HG02885 (cell line): ENCODE results near the gene SERAC1.

Source experiments
- ATAC-seq: cut with Tn5 transposase; IDR thresholded peaks from one replicate; pipeline ENCODE4 v1.9.1; 2021; ENCODE audit warnings: mild to moderate bottlenecking; ENCODE audit not compliant: unreplicated experiment, poor library complexity

The SERAC1 gene

DNA sequence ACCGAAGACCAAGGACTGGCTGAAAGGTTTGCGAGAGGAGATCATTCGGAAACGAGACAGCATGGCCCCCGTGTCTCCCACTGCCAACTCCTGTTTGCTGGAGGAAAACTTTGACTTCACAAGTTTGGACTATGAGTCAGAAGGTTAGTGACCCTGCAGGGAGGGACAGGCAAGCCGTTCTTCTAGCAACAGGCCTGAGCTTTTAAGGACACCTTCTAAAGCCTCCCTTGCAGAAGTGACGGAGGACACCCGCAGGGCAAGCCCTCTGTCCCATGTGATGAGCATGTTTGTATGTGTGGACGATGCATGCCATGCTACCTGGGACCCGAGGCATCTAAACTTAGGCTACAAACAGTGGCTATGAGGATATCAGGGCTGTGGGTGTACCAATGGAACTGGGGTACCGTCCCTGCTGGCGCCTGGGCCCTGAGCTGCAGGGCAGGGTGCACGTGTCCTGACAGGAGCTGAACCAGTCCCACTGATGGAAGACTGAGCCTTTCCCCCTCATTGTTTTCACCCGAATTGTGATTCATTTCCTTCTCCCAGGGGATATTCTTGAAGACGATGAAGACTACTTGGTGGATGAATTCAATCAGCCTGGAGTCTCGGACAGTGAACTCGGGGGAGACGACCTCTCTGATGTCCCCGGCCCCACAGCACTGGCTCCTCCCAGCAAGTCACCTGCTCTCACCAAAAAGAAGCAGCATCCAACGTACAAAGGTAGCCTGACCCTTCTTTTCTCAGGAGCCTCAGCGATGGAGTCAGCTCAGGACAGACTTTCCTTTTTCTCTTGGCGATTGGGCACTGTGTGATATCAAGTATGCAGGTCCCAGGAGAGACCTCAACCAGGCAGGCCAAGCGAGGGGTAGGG, 84.4 kb downstream of the SERAC1 start:
- ATAC-seq: no peak

DNA sequence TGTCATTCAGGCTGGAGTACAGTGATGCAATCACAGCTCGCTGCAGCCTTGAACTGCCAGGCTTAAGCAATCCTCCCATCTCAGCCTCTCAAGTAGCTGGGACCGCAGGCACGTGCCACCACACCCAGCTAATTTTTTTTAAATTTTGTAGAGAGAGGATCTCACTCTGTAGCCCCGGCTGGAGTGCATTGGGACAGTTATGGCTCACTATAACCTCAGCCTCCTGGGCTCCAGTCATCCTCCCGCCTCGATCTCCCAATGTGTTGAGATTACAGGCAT, 86.5 kb downstream of the SERAC1 start:
- ATAC-seq: no peak

DNA sequence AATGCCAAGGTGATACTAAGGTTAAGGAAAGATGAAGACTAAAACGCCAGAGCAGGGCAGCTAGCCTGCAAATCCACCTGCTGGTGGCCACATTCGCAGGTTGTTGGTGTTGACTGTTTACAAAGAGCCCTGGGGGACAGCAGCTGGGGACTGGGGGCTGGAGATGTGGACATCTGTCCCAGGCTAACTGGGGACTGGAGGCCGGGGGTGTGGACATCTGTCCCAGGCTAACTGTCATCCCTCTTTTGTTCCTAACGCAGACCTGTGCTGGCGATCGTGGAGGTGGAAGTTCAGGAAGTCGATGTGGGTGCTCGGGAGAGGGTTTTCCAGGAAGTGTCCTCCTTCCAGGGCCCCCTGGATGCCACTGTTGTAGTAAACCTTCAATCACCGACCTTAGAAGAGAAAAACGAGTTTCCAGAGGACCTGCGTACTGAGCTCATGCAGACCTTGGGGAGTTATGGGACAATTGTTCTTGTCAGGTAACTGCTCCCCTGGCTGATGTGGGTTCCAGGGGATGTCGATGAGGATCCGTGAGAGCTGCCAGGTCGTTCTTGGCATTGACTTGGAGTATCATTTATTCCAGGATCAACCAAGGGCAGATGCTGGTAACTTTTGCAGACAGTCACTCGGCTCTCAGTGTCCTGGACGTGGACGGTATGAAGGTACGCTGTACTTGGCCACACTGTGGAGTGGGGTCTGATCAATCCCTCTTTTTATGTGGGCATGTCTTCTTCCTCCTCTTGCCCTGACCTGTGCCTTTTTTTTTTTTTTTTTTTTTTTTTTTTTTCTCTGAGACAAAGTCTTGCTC, 87.0 kb downstream of the SERAC1 start:
- no peak for ATAC-seq

DNA sequence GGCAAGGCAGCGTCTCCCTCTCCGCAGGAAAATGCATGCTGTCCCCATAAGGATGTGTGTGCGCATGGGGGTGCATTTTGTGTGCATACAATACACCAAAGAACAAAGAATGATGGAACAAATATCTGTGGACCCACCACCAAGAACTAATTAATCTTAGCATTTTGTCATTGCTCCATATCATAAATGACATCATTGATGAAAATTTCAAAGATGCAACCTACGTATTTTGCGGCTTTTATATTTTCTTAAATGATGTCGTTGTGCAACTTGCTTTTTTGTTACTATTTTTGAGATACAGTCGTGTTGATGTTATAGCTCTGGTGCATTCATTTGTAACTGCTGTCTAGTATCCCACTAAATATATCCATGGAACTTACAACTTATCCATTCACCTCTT, 89.7 kb downstream of the SERAC1 start:
- ATAC-seq: no peak

DNA sequence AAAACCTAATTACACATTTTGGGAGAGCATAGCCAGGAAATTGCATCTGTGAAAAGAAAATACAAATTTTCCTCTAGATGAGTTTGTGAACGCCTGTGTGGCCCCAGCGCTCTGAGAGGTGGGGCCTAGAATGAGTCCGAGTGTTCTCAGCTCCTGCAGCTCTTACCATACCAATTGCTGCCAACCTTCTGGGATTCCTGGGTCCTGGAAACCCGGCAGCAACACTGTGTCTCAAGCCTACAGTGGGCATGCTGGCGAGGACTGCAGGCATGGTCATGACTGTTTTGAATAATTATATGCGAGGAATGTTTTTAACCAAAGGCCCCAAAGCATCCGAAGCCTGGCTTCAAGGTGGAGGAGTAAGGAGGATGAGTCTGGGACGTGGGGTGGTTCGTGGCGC, 90.4 kb downstream of the SERAC1 start:
- ATAC-seq: no peak

DNA sequence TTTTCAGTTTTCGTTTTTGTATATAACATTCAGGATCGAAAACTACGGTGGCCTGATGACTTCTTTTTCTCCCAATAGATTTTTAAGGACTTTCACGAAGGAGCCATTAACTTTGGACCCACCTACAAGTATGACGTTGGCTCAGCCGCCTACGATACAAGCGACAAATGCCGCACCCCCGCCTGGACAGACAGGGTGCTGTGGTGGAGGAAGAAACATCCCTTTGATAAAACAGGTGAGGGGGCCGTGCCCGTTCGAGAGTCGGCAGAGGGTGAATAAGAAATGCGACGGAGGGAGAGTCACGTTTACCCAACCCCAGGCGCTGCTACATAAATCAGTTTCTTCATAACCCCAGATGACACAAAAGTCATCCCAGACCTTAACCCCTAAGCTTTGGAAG, 91.5 kb downstream of the SERAC1 start:
- no peak for ATAC-seq

DNA sequence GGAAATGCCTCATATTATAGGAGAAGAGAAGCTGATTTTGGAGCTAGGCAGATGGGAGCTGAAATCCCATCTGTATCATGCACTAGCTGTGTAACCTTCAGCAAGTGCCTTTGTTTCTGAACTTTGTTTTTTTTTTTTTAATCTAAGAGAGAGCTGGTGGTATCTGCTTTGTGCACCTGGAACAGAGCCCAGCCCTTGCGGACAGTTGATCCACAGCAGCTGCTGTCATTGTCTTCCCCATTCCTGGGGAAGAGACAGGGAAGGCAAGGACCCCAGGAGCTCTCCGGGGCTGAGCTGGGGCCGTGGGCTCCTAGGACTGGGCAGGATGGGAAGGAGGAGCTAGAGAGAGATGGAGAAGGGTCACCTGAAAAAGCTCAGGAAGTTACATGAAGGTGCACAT, 94.3 kb downstream of the SERAC1 start:
- no peak for ATAC-seq

DNA sequence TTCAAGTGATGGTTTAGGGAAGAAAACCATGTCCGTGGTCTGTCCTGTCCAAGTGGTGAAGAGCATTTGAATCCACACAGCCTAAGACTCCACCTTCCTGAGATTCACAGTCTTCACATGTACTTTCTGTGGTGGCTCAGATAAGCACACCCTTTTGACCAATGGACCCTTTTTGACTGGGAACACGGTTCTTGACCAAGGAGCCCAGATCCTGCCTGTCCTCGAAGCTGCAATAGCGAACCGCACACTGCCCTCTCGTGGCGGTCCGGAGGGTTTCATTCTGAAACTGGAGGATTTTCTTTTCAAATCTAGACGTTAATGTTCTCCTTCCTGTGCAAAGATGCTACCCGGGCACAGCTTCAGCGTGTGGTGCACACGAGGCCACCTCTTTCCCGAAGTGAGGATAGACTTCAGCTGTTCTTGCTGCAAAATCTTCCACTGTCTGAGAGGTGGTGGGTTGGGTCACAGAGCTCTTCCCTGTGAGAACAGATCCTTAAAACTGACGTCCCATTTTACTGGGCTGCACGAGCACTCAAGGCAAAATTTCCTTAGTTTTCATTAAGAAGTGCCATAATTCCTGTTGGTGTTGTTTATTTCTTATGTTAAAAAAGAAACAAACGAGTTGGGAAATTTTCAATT, 95.9 kb downstream of the SERAC1 start:
- ATAC-seq: peak; percentile 51

DNA sequence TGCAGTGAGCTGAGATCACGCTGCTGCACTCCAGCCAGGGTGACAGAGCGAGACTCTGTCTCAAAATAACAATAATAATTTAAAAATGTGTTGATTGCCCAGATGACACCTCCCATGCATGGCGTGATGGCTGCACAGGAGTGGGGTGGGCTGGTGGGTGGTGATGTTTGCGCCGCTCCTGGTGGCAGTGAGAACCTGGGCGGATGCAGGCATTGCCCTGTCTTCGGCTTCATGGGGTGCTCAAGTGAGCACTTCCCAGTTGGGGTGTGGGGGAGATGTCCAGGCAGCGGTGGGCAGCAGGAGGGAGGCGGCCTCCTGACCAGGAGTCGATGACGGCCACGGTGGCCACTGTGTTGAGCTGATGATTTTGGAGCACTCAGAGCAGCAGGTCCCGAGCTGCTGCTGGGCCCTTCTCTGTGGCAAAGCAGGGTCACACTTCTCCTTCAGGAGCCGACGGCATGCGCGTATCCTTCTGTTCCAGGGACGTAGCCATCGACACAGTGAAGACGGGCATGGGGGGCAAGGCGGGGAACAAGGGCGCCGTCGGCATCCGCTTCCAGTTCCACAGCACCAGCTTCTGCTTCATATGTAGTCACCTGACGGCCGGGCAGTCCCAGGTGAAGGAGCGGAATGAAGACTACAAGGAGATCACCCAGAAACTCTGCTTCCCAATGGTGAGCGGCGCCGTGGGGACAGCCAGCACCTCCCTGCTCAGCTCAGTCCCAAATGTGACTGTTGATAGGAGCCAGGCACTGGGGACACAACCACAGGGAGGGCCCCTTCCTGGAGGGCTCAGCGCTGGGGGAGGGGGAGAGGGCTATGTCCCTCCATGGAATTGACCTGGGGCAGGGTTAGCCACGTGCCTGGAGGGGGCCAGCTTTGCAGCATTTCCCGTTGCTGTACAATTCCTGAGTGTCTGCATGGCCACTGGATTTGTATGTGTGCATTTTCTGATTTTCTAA, 96.7 kb downstream of the SERAC1 start:
- no peak for ATAC-seq

DNA sequence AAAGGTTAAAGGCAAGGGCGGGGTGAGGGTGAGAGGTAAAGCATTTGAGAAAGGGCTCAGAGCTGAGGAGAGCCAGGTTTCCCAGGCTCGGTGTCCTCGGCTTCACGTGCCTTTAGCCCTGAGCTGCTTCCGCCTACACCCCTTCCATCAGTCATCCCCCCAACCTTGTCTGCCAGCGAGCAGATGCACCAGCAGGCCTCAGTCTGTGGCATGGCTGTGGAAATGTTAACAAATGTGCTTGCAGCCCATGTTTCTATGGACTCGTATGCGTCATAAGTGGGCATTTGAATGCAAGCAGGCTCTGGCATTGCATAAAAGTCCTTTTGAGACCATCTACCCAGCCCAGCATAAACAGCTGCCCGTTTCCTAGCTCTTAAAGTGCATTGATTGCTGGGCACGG, 97.5 kb downstream of the SERAC1 start:
- no peak for ATAC-seq

DNA sequence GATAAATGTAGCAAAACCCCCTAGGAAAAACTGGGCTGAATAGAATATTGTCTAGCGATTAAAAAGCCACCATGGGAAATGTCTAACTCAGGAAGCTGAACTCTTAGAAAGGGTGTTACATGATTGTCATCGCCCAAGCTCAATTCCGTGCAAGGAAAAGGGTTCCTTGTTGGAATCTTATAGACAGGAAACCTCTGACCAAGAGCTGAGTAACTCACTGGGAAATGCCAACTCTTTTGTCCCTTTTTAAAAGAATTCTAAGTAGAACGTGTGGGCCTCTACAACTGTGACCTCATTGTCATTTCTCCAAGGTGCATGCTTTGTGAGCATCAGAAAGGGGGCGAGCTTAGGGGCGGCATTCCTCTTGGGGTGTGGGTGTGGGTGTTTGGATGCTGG, 98.3 kb downstream of the SERAC1 start:
- no peak for ATAC-seq

DNA sequence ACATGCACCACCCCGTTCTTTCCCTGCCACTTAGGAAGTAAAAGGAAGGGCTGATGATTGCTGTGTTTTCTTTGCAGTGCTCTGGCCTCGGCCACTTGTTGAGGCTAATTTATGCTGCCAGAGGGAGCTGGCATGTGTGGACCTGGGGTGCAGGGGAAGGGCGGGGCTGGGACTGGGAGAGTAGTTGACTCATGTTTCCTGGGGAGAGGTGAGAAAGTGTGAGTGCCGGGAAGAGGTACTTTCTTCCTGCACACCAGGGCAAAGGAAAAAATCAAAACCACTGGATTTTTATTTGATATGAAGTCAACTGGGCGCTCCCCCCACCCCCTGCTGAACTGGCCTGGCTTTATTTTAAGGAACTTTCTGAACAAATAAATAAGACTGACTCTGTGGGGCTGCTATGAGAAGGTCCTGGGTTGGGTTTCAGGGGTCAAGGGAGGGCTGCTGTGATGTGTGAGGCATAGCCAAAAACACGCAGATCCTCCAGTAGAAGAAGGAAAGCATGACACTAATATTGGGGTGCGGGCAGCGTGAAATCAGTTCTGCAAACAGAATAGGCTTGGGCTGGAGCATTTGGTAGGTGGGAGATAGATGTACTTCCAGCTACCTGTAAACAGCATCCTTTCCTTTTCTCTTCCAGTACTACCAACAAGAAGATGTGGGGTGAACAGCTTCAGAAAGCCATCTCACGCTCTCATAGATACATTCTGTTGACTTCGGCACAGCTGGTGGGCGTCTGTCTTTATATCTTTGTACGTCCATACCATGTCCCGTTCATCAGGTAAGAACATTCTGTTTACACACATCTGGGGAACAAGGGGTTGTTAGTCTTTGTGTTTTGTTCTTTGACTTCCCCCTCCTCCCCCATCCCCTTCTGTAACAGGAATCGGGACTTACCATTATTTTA, 98.9 kb downstream of the SERAC1 start:
- no peak for ATAC-seq

DNA sequence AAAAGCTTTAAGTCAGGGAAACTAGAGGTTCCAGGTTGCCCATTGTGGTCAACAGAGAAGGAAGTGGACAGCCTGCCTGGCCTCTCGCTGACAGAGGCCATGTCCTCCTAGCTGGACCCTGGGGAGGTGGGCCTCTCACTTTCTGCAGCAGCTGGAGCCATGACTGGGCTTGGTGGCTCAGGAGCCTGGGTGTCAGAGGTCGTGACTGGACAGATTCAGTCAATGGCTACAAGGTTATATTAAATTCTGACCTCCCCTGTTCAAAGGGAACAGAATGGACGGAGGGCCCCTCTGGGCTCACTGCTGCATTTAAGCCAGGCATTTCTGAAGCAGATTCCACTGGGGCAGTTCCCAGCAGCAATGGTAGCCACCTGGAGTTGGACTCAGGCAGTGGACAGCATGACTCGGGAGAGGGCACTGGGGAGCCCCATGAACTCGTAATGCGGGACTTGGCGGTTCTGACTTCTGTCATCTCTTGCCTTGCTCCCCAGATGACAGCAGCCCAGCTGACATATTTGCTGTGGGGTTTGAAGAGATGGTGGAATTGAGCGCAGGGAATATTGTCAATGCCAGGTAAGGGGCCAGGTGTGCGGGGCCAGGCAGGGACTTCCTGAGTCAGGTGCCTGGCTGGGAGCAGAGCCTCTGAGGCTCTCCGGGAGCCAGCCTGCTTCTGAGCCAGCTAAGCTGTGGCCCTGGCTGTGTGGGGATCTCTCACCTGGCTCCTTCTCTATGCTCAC, 99.7 kb downstream of the SERAC1 start:
- ATAC-seq: no peak

DNA sequence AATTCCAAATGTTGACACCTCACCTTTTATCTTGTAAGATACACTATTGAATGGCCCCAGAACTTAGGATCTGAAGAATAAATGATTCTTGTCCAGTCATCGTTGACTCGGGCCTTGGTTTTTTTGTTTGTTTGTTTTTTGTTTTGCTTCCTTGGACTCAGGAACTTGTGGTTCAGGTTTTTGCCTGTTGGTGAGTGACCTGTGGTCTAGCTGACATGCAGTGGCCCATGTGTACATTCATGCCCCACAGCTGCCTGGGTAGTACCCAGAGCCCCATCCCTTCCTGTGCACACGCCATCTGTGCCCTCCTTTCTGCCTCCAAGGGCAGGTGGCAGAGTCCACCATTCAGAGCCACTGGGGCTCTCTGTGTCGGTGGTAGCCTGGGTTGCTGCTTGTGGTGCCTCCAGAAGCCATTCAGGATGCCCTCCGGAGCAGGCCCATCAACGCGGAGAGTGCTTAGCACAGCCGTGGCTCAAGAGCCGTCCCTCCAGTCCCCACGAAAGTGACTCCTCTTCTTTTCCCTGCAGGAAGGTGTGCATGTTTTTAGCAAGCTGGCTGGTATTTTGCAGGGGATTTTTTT, 100.5 kb downstream of the SERAC1 start:
- no peak for ATAC-seq

DNA sequence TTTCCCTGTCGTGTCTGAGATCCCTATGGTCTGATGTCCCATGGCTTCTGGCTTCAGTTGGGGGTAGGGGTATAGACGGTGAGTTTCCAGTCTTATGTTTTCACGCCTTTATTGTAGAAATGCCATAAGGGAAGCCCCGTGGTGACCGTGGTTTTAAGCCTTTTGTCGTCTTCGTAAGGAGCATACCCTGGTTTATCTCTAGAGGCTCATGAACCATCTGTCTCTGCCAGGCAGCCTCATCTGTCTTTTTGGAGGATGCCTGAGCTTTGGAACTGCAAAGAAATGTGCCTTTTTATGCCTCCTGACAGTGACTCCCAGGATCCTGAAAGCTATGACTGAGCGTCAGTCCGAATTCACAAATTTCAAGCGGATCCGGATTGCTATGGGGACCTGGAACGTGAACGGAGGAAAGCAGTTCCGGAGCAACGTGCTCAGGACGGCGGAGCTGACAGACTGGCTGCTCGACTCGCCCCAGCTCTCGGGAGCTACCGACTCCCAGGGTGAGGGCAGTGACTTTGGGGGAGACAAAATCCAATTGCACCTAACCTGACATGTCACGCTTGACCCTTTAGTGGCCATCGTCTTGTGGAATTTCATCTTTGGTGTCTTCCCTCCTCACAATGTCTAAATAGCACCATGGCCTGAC, 101.8 kb downstream of the SERAC1 start:
- no peak for ATAC-seq

DNA sequence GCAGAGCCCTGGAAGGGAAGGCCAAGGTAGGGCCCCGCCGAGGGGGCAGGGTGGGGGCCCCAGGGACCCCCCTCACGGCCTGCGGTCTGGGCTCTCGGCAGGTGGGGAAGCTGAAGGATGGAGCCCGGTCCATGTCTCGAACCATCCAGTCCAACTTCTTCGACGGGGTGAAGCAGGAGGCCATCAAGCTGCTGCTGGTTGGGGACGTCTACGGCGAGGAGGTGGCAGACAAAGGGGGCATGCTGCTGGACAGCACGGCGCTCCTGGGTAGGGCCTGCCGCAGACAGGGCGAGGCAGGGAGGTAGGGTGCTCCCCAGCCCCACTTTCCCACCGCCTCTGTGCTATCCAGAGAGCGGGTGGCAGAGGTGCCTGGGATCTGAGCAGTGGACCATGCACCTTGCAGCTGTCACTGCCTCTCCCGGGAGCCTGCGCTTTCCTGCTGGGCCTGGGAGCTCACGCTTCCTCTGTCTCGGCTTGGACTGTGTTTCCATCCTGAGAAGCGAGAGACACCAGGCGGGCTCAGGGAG, 103.3 kb downstream of the SERAC1 start:
- ATAC-seq: no peak

DNA sequence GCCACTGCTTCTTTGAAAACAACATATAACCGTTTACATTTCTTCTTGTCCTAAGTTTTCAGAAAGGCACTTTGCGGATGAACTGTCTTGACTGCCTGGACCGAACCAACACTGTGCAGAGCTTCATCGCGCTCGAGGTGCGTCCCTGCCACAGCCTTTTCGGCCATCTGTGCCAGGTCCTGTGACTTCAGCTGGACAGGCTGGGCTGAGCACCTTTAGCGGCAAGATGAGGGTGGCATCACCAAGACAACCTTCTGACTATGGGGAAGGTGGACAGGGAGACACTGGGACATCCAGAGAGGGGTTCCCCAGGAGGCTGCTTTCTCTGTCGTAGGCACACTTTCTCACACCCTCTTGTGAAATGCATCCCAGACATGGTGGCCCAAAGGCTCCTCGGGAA, 104.3 kb downstream of the SERAC1 start:
- ATAC-seq: no peak
